Measurements from ENCODE around the gene TRIM44.

DNA sequence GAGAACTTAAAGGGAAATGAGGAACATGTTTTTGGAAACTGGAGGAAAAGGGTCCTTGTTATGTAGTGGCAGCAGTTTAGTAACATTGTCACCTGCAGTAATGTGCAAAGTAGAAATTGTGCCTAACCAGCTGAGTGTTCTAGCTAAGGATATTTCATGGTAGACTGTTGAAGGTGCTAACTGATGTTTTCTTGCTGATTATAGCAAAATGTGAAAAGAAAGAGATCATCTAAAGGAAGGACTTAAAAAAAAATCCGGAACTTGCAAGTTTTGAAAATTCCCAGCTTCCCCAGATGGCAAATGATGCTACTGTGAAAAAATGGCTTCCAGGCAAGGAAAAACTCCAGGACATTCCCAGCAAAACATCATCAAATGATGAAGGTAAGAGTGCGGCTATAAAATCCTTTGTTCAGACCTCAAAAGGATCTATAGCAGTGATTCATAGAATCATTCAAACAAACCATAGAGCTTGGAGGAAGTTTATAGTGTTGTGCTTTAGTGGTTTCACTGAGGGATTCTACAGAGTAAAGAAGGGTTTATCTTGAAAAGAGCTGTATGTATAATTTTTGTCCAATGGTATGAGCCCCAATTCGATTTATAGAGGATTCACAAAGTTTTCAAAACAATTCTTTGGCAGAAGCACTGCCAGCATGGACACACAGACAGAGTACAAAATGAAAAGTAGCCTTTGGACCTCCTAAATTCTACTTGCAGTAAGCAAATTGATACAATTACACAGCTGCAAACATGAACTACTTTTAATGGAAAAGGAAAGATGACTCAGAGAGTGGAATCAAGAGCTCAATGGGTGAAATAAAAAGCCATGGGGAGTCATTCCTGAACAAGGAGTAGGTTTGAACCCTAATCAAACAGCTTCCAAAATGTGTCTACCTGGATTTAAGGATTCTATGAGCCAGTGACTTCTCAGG is 4.3 kb upstream of the TRIM44 start:
- no peak for TF ChIP-seq POLR2A (IDR thresholded peaks at IDR 0.05)
- TF ChIP-seq, protein P1, sequence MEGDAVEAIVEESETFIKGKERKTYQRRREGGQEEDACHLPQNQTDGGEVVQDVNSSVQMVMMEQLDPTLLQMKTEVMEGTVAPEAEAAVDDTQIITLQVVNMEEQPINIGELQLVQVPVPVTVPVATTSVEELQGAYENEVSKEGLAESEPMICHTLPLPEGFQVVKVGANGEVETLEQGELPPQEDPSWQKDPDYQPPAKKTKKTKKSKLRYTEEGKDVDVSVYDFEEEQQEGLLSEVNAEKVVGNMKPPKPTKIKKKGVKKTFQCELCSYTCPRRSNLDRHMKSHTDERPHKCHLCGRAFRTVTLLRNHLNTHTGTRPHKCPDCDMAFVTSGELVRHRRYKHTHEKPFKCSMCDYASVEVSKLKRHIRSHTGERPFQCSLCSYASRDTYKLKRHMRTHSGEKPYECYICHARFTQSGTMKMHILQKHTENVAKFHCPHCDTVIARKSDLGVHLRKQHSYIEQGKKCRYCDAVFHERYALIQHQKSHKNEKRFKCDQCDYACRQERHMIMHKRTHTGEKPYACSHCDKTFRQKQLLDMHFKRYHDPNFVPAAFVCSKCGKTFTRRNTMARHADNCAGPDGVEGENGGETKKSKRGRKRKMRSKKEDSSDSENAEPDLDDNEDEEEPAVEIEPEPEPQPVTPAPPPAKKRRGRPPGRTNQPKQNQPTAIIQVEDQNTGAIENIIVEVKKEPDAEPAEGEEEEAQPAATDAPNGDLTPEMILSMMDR (IDR thresholded peaks at IDR 0.05): no peak

Measured in breast epithelium (tissue), 3 donors.